Cardiac septum (tissue), 1 donor: Measurements from ENCODE around the gene SRSF7. TPM values are rescaled to one million over a fixed set of nuclear protein-coding genes. Genes with fewer than 3 reads are reported as not detected.
"Not testable (repeated sequence)": the region's sequence is repeated elsewhere in the genome, so short reads cannot be mapped to it uniquely, and the experiment has no call there.

Experiments used
- DNase-seq: peaks from one replicate; pipeline ENCODE4 v3.0.0-alpha.2; 2020; ENCODE audit warnings: low spot score
- intact Hi-C: fragments of 100-400 bp; cut with DNase I; formaldehyde crosslinking; loops from one replicate; pipeline ENCODE4 v1.14.0; 2022
- long read RNA-seq: library from polyadenylated mRNA; unstranded; transcript quantifications from one replicate; pipeline ENCODE4 v2.0.0, GENCODE V29; 2021
- total RNA-seq: library from RNA; stranded (reverse); fragmentation: NEBNext Ultra II Directional; extraction: Animal tissue kit (Norgen Biotek cat#: 25700); gene quantifications from one replicate; pipeline ENCODE4 v1.2.1, GENCODE V29; 2021
- donor health status: DM: no; HTN: no; CAD: no.

The SRSF7 gene
- 55.0 TPM for total RNA-seq
- long read RNA-seq, transcript SRSF7-201 (8 exons, 2,489 nt): major isoform, 20 of 30 reads
- long read RNA-seq, partial matches to known transcripts: 1 of 30 reads
- long read RNA-seq, other reads (novel, unspliced or antisense): 3 of 30 reads

DNA sequence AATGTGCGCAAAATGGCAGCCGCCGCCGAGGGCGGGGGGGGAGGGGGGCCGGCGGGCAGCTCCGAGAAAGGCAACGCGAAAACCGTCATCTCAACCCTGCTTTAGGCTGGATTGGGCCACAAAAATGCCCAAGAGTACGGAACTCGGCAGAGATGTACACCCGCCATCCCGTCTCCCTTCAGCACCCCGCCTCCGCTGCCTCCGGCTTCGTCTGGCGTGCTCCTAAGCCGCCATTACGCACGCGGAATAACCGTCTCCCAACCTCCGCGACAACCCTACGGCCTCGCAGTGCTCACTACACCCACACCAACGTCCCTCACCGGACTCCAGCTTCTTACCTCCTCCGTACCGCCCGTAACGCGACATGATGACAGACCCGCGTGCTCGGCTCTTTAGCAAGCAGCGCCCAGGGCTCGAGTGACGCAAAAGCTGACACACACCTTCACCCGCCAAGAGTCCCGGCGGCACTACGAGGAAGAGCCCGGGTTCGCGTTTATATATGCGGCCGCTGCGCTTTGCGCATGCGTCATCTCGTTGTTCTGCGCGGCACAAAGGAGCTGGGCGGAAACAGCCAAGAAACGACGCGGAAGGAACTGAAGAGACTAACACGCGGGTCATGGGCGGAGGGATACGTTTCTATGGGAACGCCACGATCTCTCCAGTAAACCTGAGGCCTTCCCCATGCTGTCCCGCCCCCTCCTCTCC, at the start of gene SRSF7:
Gene SRSF7, minus strand, starts transcription at position 471 of the 705 bp plus-strand sequence. Its CDS starts 105 bp downstream, at position 366.
- DNase-seq: peak; percentile 98
- intact Hi-C loops: loop anchor here (1.0 to 2.0 kb wide), 2 partner anchors 27 to 148 kb away; partner anchors contain the start of genes GEMIN6 and HNRNPLL

- no peak for DNase-seq
- intact Hi-C loops: no loop called here
These were observed 46.8 kb upstream of the SRSF7 start for GRCh38 chr2:38797953-38798352.

- intact Hi-C loops: no loop called here
- DNase-seq: no peak
These were observed 46.1 kb upstream of the SRSF7 start for GRCh38 chr2:38797250-38797676.

DNA sequence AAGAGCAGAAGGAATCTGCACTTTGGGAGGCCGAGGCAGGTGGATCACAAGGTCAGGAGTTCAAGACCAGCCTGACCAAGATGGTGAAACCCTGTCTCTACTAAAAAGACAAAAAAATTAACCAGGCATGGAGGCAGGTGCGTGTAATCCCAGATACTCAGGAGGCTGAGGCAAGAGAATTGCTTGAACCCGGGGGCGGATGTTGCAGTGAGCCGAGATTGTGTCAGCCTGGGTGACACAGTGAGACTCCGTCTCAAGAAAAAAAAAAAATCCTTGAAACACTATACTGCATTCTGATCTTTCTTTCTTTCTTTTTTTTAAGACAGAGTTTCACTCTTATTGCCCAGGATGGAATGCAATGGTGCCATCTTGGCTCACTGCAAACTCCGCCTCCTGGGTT, 43.9 kb upstream of the SRSF7 start:
- DNase-seq, intact Hi-C loops: not testable (repeated sequence)

DNA sequence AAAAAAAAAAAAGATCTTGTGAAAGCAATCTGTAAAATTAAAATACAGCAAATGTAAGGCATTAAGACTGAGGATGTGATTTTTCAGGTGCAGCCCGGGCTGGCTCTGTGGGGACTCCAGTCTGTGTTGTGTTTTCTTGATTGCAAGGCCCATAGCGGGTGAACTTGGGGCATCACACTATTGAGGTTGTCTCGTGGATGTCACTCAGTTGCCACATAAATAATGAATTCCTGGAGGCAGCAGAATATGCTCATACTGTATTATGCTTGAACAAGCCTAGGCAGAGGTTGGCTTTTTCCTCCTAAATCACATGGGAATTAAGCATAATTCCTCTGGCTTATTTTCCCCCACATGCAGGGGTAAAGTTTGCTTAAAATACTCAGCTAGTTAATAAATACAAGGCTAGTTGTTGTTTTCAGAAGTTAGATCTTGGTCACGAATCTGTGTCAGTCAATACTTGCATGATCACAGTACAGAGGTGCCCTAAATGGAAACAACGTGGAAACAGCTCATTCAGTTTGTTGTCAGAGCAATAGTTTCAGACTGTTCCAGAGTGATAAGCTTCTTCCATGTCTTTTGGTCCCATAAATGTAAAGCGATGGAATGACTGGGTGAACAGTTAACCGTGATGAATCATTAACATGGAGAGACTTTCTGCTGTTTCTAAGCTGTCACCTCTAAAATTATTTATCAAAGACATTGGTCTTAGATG, 43.2 kb upstream of the SRSF7 start:
- no peak for DNase-seq
- intact Hi-C loops: no loop called here

DNA sequence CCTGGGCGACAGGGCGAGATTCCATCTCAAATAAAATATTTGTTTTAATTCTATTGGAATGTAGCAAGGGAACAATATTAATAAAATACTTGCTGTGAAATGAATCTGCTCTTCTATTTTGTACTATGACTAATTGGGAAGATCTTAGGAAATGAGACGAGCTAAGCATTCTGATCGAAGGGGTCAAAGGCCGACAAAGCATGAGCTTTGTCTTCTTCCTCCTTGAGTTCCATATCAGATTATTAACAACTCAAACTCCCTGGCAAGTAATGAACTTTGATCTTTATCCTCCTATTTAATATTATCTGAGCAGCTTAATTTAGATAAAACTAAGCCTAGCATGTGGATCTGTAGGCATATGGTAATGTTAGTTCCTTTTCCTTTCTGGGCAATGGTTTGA, 42.4 kb upstream of the SRSF7 start:
- DNase-seq: no peak
- intact Hi-C loops: no loop called here

- no peak for DNase-seq
- intact Hi-C loops: no loop called here
These were observed 41.6 kb upstream of the SRSF7 start for GRCh38 chr2:38792751-38793150.

- DNase-seq, intact Hi-C loops: not testable (repeated sequence)
These were observed 41.2 kb upstream of the SRSF7 start for GRCh38 chr2:38792321-38792720.

DNA sequence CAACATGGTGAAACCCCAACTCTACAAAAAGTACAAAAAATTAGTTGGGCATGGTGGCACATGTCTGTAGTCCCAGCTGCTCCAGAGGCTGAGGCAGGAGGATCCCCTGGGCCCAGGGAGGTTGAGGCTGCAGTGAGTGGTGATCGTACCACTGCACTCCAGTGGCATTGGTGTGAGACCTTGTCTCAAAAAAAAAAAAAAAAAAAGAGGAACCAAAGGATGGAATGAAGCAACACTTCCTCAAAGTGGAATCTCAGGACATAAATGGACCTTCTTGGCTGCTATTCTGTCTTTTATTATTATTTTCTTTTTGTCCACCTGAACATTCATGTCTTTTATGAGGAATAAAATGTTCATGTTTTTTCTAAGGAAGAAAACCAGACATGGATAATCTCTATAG, 40.6 kb upstream of the SRSF7 start:
- intact Hi-C loops: no loop called here
- no peak for DNase-seq

- intact Hi-C loops: no loop called here
- DNase-seq: no peak
These were observed 38.5 kb upstream of the SRSF7 start for GRCh38 chr2:38789691-38790090.

- intact Hi-C loops: no loop called here
- no peak for DNase-seq
These were observed 37.1 kb upstream of the SRSF7 start for GRCh38 chr2:38788306-38788705.

DNA sequence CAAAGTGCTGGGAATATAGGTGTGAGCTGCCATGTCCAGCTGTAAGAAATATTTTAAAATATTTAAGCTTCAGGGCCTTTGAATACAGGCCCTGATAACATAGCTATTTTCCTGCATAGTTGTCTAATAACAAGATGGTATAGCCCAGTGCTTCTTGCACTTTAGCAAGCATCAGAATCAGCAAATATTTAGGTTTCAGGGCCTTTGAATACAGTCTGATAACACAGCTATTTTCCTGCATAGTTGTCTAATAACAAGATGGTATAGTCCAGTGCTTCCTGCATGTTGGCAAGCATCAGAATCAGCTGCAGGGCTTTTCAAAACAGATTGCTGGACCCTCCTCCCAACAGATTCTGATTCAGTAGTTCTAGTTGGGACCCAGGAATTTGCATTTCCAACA, 32.4 kb upstream of the SRSF7 start:
- intact Hi-C loops: no loop called here
- DNase-seq: no peak

GRCh38 chr2:38778687-38779082, 27.5 kb upstream of the SRSF7 start:
- no peak for DNase-seq
- intact Hi-C loops: loop anchor here (1.0 kb wide), 1 partner anchor 27 kb away; the partner anchor contains the start of gene SRSF7

DNA sequence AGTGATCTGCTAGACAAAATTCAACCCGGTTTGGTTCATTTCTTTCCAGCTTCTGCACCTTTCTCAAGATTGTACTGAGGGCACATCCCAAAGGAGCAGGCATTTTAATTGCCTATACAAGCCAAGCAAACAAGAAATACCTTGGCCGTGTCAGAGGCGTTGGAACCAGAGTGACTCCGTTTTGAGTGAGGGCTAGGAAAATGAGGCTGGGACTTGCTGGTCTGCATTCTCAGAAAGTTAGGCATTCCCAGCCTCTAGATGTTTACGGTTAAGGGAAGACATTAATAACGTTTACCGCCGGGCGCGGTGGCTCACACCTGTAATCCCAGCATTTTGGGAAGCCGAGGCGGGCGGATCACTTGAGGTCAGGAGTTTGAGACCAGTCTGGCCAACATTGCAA, 25.4 kb upstream of the SRSF7 start:
- no peak for DNase-seq
- intact Hi-C loops: no loop called here

- intact Hi-C loops: no loop called here
- no peak for DNase-seq
These were observed 24.7 kb upstream of the SRSF7 start for GRCh38 chr2:38775921-38776225.

- DNase-seq: no peak
- intact Hi-C loops: no loop called here
These were observed 24.1 kb upstream of the SRSF7 start for GRCh38 chr2:38775097-38775920.

DNA sequence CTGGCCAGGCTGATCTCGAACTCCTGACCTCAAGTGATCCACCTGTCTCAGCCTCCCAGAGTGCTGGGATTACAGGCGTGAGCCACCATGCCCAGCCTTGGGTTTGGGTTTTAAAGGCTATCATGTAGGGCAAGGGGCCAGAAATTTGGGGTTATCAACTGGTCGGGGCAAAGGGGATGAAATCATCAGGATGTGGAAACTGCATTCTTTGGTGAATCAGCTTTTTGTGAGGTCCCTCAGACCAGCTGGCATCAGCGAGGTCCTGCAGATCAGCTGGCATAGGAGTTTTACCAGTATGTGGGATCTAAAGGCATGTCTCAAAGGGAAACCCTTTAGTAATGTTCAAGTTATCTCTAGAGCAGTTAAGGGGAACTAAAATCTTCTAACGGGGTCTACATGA, 20.5 kb upstream of the SRSF7 start:
- no peak for DNase-seq
- intact Hi-C loops: no loop called here

GRCh38 chr2:38765551-38765950, 14.4 kb upstream of the SRSF7 start:
- intact Hi-C loops: no loop called here
- DNase-seq: no peak

- intact Hi-C loops: no loop called here
These were observed 14.0 kb upstream of the SRSF7 start for GRCh38 chr2:38765149-38765548.

GRCh38 chr2:38763728-38764127, 12.6 kb upstream of the SRSF7 start:
- intact Hi-C loops: no loop called here
- no peak for DNase-seq

More at GRCh38 chr2:38765149-38765548, 14.0 kb upstream of the SRSF7 start:
- DNase-seq: no peak
